H1 (cell line): Measurements from ENCODE around the gene CNOT1.

Experiments
- CEBPB ChIP-seq: IDR thresholded peaks from 2 replicates; pipeline ENCODE4 v1.6.1; 2012; ENCODE audit warnings: low read depth, low read length
- CTCF ChIP-seq, 3 experiments: IDR thresholded peaks; 1 replicate in 2 of 3; 2 replicates in 1 of 3; pipeline versions ENCODE4 v1.5.1 to v1.6.1; 2011; ENCODE audit warnings: low read length in 3 of 3, mild to moderate bottlenecking in 3 of 3, inconsistent platforms in 2 of 3, low read depth in 1 of 3, moderate library complexity in 1 of 3; ENCODE audit not compliant: insufficient read depth in 1 of 3; ENCODE audit errors: control extremely low read depth in 1 of 3
- GABPA ChIP-seq: IDR thresholded peaks from 2 replicates; pipeline ENCODE4 v1.6.1; 2011; ENCODE audit warnings: mild to moderate bottlenecking, low read length, moderate library complexity, borderline replicate concordance; ENCODE audit not compliant: insufficient read depth
- GTF2F1 ChIP-seq: IDR thresholded peaks from 2 replicates; pipeline ENCODE4 v1.6.1; 2012; ENCODE audit warnings: low read depth, low read length, improper control_type of control experiment, borderline replicate concordance
- JUN ChIP-seq: IDR thresholded peaks from 2 replicates; pipeline ENCODE4 v1.6.1; 2011; ENCODE audit warnings: low read depth, mild to moderate bottlenecking, improper control_type of control experiment, low read length
- MAX ChIP-seq: IDR thresholded peaks from 2 replicates; pipeline ENCODE4 v1.6.1; 2012; ENCODE audit warnings: inconsistent platforms
- PHF8 ChIP-seq: fragments of 200-600 bp; sonication (generic); conservative IDR thresholded peaks from 2 replicates; pipeline ENCODE4 v1.7.1; 2012; ENCODE audit warnings: low read depth, mild to moderate bottlenecking, inconsistent platforms, low read length, moderate library complexity
- POLR2AphosphoS5 ChIP-seq: IDR thresholded peaks from 2 replicates; pipeline ENCODE4 v1.6.1; 2011; ENCODE audit warnings: low read depth, low read length
- RAD21 ChIP-seq, 2 experiments: IDR thresholded peaks in 1 of 2; conservative IDR thresholded peaks in 1 of 2; 2 replicates each; pipeline ENCODE4 v1.6.1; 2011; ENCODE audit warnings: low read depth in 2 of 2, low read length in 2 of 2, improper control_type of control experiment in 1 of 2, inconsistent platforms in 1 of 2, mild to moderate bottlenecking in 1 of 2, moderate library complexity in 1 of 2
- SUZ12 ChIP-seq: fragments of 200-600 bp; sonication (generic); IDR thresholded peaks from 2 replicates; pipeline ENCODE4 v1.6.1; 2012; ENCODE audit warnings: mild to moderate bottlenecking, inconsistent platforms, low read length, moderate library complexity, mixed read lengths
- TAF1 ChIP-seq: IDR thresholded peaks from 2 replicates; pipeline ENCODE4 v1.6.1; 2011; ENCODE audit warnings: mild to moderate bottlenecking, low read depth, low read length
- TAF7 ChIP-seq: optimal IDR thresholded peaks from 2 replicates; pipeline ENCODE3; 2011; ENCODE audit warnings: low read depth, mild to moderate bottlenecking, inconsistent platforms, low read length, moderate library complexity, borderline replicate concordance

GRCh38 chr16:58476791-58477190, 152.8 kb downstream of the CNOT1 start:
- TF ChIP-seq GTF2F1 (no peak), CTCF (IDR thresholded peaks at IDR 0.05; ENCODE audit: control extremely low read depth in 1 of 3, insufficient read depth in 1 of 3, low read depth in 1 of 3, low read length in 3 of 3) (no peak), POLR2AphosphoS5 (no peak), GABPA (no peak), MAX (no peak), PHF8 (no peak), SUZ12 (no peak), CEBPB (no peak), JUN (no peak), RAD21 (IDR thresholded peaks at IDR 0.05 in 1 of 2, conservative IDR thresholded peaks at IDR 0.05 in 1 of 2; ENCODE audit: low read depth in 2 of 2, low read length in 2 of 2) (no peak), TAF7 (no peak), TAF1 (no peak)
